Fibroblast of mammary gland (primary cell): ENCODE measurements around the gene SPINT3.

ENCODE experiments used
- DNase-seq: peaks from one replicate; pipeline ENCODE4 v3.0.0-alpha.2; 2010; ENCODE audit warnings: low read depth
- H3K4me3 ChIP-seq: 2 replicates; pipeline ENCODE4 v1.5.1; 2011; ENCODE audit warnings: low read depth, mild to moderate bottlenecking, low read length, moderate library complexity; ENCODE audit not compliant: control insufficient read depth
- TF ChIP-seq, protein P1 (sequence below): conservative IDR thresholded peaks from 2 replicates; pipeline ENCODE4 v1.5.1; 2011; ENCODE audit warnings: low read depth, low read length, inconsistent platforms; ENCODE audit not compliant: control insufficient read depth, insufficient read depth

SPINT3 gene

DNA sequence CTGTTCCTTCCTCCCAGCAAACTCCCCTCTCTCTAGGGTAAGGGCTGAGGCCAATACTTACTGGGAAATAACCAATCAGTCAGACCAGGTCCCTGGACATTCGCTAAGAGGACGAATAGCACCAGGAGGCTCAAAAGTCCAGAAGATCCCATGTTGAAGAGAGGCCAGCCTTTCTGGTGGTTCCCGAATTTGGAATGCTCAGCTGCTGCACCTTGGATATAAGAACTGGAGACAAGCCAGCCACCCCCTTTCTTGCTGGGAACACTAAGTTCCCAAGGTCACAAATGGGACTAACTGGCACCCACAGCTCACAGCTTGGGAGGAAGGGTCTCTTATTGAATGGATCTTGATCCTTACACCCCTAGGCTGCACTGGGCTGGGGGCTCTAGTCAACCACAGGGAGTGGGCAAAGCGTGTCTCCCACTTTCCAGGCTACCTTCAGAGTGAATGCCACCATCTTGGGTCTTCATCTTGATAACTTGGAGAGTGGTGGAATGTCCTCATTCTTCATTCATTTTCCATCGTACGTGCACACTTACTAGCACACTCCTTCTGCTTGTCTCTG is 31.9 kb upstream of the SPINT3 start, which contains the start of gene EPPIN:
Gene EPPIN, minus strand, starts transcription at position 196 of the 565 bp plus-strand sequence. Its CDS starts 44 bp downstream, at position 152.
- no peak for DNase-seq
- no peak within 1 kb of the TSS for H3K4me3 ChIP-seq
- TF ChIP-seq, protein P1, sequence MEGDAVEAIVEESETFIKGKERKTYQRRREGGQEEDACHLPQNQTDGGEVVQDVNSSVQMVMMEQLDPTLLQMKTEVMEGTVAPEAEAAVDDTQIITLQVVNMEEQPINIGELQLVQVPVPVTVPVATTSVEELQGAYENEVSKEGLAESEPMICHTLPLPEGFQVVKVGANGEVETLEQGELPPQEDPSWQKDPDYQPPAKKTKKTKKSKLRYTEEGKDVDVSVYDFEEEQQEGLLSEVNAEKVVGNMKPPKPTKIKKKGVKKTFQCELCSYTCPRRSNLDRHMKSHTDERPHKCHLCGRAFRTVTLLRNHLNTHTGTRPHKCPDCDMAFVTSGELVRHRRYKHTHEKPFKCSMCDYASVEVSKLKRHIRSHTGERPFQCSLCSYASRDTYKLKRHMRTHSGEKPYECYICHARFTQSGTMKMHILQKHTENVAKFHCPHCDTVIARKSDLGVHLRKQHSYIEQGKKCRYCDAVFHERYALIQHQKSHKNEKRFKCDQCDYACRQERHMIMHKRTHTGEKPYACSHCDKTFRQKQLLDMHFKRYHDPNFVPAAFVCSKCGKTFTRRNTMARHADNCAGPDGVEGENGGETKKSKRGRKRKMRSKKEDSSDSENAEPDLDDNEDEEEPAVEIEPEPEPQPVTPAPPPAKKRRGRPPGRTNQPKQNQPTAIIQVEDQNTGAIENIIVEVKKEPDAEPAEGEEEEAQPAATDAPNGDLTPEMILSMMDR = no peak

- peak; percentile 58 for DNase-seq
- TF ChIP-seq, protein P1 = peak; percentile 54
- no peak overlapping the region for H3K4me3 ChIP-seq
Measured at GRCh38 chr20:45545754-45546453, 30.5 kb upstream of the SPINT3 start.

- TF ChIP-seq, protein P1 = no peak
- H3K4me3 ChIP-seq = no peak overlapping the region
- DNase-seq = no peak
Measured at GRCh38 chr20:45545351-45545750, 29.9 kb upstream of the SPINT3 start.

GRCh38 chr20:45539382-45539781 is 24.0 kb upstream of the SPINT3 start, which contains the start of gene WFDC6:
WFDC6 (minus strand) TSS chr20:45539482; CDS start chr20:45539407, 75 bp downstream.
- DNase-seq = no peak
- TF ChIP-seq, protein P1 = no peak
- no peak within 1 kb of the TSS for H3K4me3 ChIP-seq

- DNase-seq = no peak
- H3K4me3 ChIP-seq = no peak overlapping the region
- TF ChIP-seq, protein P1 = no peak
Measured at GRCh38 chr20:45538209-45538799, 22.9 kb upstream of the SPINT3 start.

- TF ChIP-seq, protein P1 = no peak
- no peak for DNase-seq
Measured at GRCh38 chr20:45527294-45527693, 11.9 kb upstream of the SPINT3 start.

More at GRCh38 chr20:45527294-45527693, 11.9 kb upstream of the SPINT3 start:
- H3K4me3 ChIP-seq = no peak overlapping the region
